GM19455 (cell line): Measurements from ENCODE around the gene PRPF6.
"Not testable (repeated sequence)": the region's sequence is repeated elsewhere in the genome, so short reads cannot be mapped to it uniquely, and the experiment has no call there.

Experiments
- ATAC-seq: cut with Tn5 transposase; IDR thresholded peaks from one replicate; pipeline ENCODE4 v1.9.1; 2021; ENCODE audit not compliant: unreplicated experiment

PRPF6 gene

GRCh38 chr20:63972312-63973159, 8.4 kb upstream of the PRPF6 start:
- ATAC-seq, result no peak

- no peak for ATAC-seq
These were observed 7.8 kb upstream of the PRPF6 start for GRCh38 chr20:63973160-63973479.

GRCh38 chr20:63973636-63974401, 7.1 kb upstream of the PRPF6 start:
- ATAC-seq, result no peak

GRCh38 chr20:63974402-63975200, 6.3 kb upstream of the PRPF6 start:
- no peak for ATAC-seq

GRCh38 chr20:63976511-63976910, 4.4 kb upstream of the PRPF6 start:
- not testable (repeated sequence) for ATAC-seq

GRCh38 chr20:63976980-63977738, 3.8 kb upstream of the PRPF6 start:
- ATAC-seq, result no peak

GRCh38 chr20:63977739-63978276, 3.1 kb upstream of the PRPF6 start:
- no peak for ATAC-seq

GRCh38 chr20:63978319-63979228, 2.4 kb upstream of the PRPF6 start:
- ATAC-seq, result peak; percentile 36

GRCh38 chr20:63979229-63979556, 1.7 kb upstream of the PRPF6 start:
- ATAC-seq, result no peak

- no peak for ATAC-seq
These were observed 1.2 kb upstream of the PRPF6 start, which contains the start of gene SAMD10 for GRCh38 chr20:63979557-63980316. TSS of gene SAMD10 (minus strand) at chr20:63979642. CDS start at chr20:63979467, 175 bp downstream.

GRCh38 chr20:63980317-63980805, 571 bp upstream of the PRPF6 start:
- ATAC-seq, result peak; percentile 5

GRCh38 chr20:63982937-63983336, 2.0 kb downstream of the PRPF6 start:
- ATAC-seq, result no peak

GRCh38 chr20:64000906-64001305, 20.0 kb downstream of the PRPF6 start:
- ATAC-seq, result no peak

- ATAC-seq, result no peak
These were observed 20.7 kb downstream of the PRPF6 start for GRCh38 chr20:64001607-64002011.

- ATAC-seq, result no peak
These were observed 23.2 kb downstream of the PRPF6 start for GRCh38 chr20:64003960-64004725.

- no peak for ATAC-seq
These were observed 24.5 kb downstream of the PRPF6 start for GRCh38 chr20:64005394-64005793.

GRCh38 chr20:64006490-64006889, 25.6 kb downstream of the PRPF6 start:
- no peak for ATAC-seq

- ATAC-seq, result no peak
These were observed 26.0 kb downstream of the PRPF6 start for GRCh38 chr20:64006902-64007301.
